ENCODE measurements around the gene ANO8. TPM values are rescaled to one million over a fixed set of nuclear protein-coding genes. Genes with fewer than 3 reads are reported as not detected.

The ANO8 gene
- polyA plus RNA-seq, 1 donor, result 4.4 TPM

- no peak for DNase-seq
- H3K4me1 ChIP-seq (ENCODE audit: control insufficient read depth, insufficient read depth, low read length), result peaks cover 28% of the 10 kb centered on the region
Measured at GRCh38 chr19:17307876-17308377, 26.7 kb downstream of the ANO8 start.

GRCh38 chr19:17306285-17306714 lies 28.4 kb downstream of the ANO8 start:
- no peak for DNase-seq
- H3K4me1 ChIP-seq (ENCODE audit: control insufficient read depth, insufficient read depth, low read length), result peaks cover 30% of the 10 kb centered on the region
- peak overlapping the region; percentile 96 for H3K27ac ChIP-seq (ENCODE audit: low read length)
- H3K4me3 ChIP-seq (ENCODE audit: low read length), result peak overlapping the region; percentile 82
- H3K9me3 ChIP-seq (ENCODE audit: control insufficient read depth, low read depth, low read length), result no peaks in the 10 kb centered on the region
- no CpG with 5 or more reads among the region's 28 CpGs for WGBS (ENCODE audit: insufficient coverage, low lambda C conversion rate)
- H3K27me3 ChIP-seq (ENCODE audit: control insufficient read depth, insufficient read depth, low read length), result no peaks in the 10 kb centered on the region
- H3K36me3 ChIP-seq (ENCODE audit: control insufficient read depth, insufficient read depth, low read length), result peaks cover 2% of the 10 kb centered on the region

More at GRCh38 chr19:17307876-17308377, 26.7 kb downstream of the ANO8 start:
- H3K27me3 ChIP-seq (ENCODE audit: control insufficient read depth, insufficient read depth, low read length), result no peaks in the 10 kb centered on the region
- no peaks in the 10 kb centered on the region for H3K9me3 ChIP-seq (ENCODE audit: control insufficient read depth, low read depth, low read length)
- H3K27ac ChIP-seq (ENCODE audit: low read length), result no peak overlapping the region
- H3K36me3 ChIP-seq (ENCODE audit: control insufficient read depth, insufficient read depth, low read length), result peaks cover 8% of the 10 kb centered on the region
- no peak overlapping the region for H3K4me3 ChIP-seq (ENCODE audit: low read length)
- 50% methylated on average over 4 of the region's 8 CpGs for WGBS (ENCODE audit: insufficient coverage, low lambda C conversion rate)

GRCh38 chr19:17305517-17306284 lies 29.0 kb downstream of the ANO8 start, which contains the start of gene MRPL34:
Gene MRPL34, plus strand, starts transcription at chr19:17305872. Its CDS starts 21 bp downstream, at chr19:17305893.
- H3K27ac ChIP-seq (ENCODE audit: low read length), result peak within 1 kb of the TSS; percentile 96
- WGBS (ENCODE audit: insufficient coverage, low lambda C conversion rate), result no CpG with 5 or more reads among the region's 55 CpGs
- H3K36me3 ChIP-seq (ENCODE audit: control insufficient read depth, insufficient read depth, low read length), result peaks cover 3% of the 10 kb centered on the region
- DNase-seq, result peak; percentile 99 to 100
- peaks cover 29% of the 10 kb centered on the region for H3K4me1 ChIP-seq (ENCODE audit: control insufficient read depth, insufficient read depth, low read length)
- no peaks in the 10 kb centered on the region for H3K27me3 ChIP-seq (ENCODE audit: control insufficient read depth, insufficient read depth, low read length)
- H3K4me3 ChIP-seq (ENCODE audit: low read length), result peak within 1 kb of the TSS; percentile 82
- no peaks in the 10 kb centered on the region for H3K9me3 ChIP-seq (ENCODE audit: control insufficient read depth, low read depth, low read length)

GRCh38 chr19:17305216-17305516 lies 29.5 kb downstream of the ANO8 start:
- no CpG with 5 or more reads among the region's 7 CpGs for WGBS (ENCODE audit: insufficient coverage, low lambda C conversion rate)
- Histone ChIP-seq H3K9me3 (ENCODE audit: control insufficient read depth, low read depth, low read length) (no peaks in the 10 kb centered on the region), H3K27me3 (ENCODE audit: control insufficient read depth, insufficient read depth, low read length) (no peaks in the 10 kb centered on the region), H3K27ac (ENCODE audit: low read length) (peak overlapping the region; percentile 96), H3K36me3 (ENCODE audit: control insufficient read depth, insufficient read depth, low read length) (peaks cover 3% of the 10 kb centered on the region), H3K4me3 (ENCODE audit: low read length) (peak overlapping the region; percentile 82), H3K4me1 (ENCODE audit: control insufficient read depth, insufficient read depth, low read length) (peaks cover 24% of the 10 kb centered on the region)
- DNase-seq, result no peak

GRCh38 chr19:17304386-17305215 lies 30.1 kb downstream of the ANO8 start:
- Histone ChIP-seq H3K9me3 (ENCODE audit: control insufficient read depth, low read depth, low read length) (no peaks in the 10 kb centered on the region), H3K4me1 (ENCODE audit: control insufficient read depth, insufficient read depth, low read length) (peaks cover 22% of the 10 kb centered on the region), H3K27ac (ENCODE audit: low read length) (peak overlapping the region; percentile 96), H3K27me3 (ENCODE audit: control insufficient read depth, insufficient read depth, low read length) (no peaks in the 10 kb centered on the region), H3K36me3 (ENCODE audit: control insufficient read depth, insufficient read depth, low read length) (peaks cover 3% of the 10 kb centered on the region), H3K4me3 (ENCODE audit: low read length) (no peak overlapping the region)
- no CpG with 5 or more reads among the region's 12 CpGs for WGBS (ENCODE audit: insufficient coverage, low lambda C conversion rate)
- DNase-seq, result no peak

GRCh38 chr19:17303940-17304267 lies 30.8 kb downstream of the ANO8 start:
- Histone ChIP-seq H3K27me3 (ENCODE audit: control insufficient read depth, insufficient read depth, low read length) (no peaks in the 10 kb centered on the region), H3K4me3 (ENCODE audit: low read length) (no peak overlapping the region), H3K36me3 (ENCODE audit: control insufficient read depth, insufficient read depth, low read length) (peaks cover 3% of the 10 kb centered on the region), H3K4me1 (ENCODE audit: control insufficient read depth, insufficient read depth, low read length) (peaks cover 22% of the 10 kb centered on the region), H3K27ac (ENCODE audit: low read length) (no peak overlapping the region), H3K9me3 (ENCODE audit: control insufficient read depth, low read depth, low read length) (no peaks in the 10 kb centered on the region)
- DNase-seq, result no peak
- WGBS (ENCODE audit: insufficient coverage, low lambda C conversion rate), result no CpG with 5 or more reads among the region's 12 CpGs

GRCh38 chr19:17303167-17303939 lies 31.3 kb downstream of the ANO8 start, which contains the start of gene ABHD8:
Gene ABHD8, minus strand, starts transcription at chr19:17303425. Its CDS starts 1,809 bp downstream, at chr19:17301616.
- H3K4me1 ChIP-seq (ENCODE audit: control insufficient read depth, insufficient read depth, low read length), result peaks cover 22% of the 10 kb centered on the region
- no peak within 1 kb of the TSS for H3K27ac ChIP-seq (ENCODE audit: low read length)
- peak within 1 kb of the TSS; percentile 72 for H3K4me3 ChIP-seq (ENCODE audit: low read length)
- peaks cover 5% of the 10 kb centered on the region for H3K36me3 ChIP-seq (ENCODE audit: control insufficient read depth, insufficient read depth, low read length)
- H3K9me3 ChIP-seq (ENCODE audit: control insufficient read depth, low read depth, low read length), result no peaks in the 10 kb centered on the region
- WGBS (ENCODE audit: insufficient coverage, low lambda C conversion rate), result no CpG with 5 or more reads among the region's 52 CpGs
- H3K27me3 ChIP-seq (ENCODE audit: control insufficient read depth, insufficient read depth, low read length), result no peaks in the 10 kb centered on the region
- DNase-seq, result peak; percentile 94

- no peak for DNase-seq
- peaks cover 22% of the 10 kb centered on the region for H3K4me1 ChIP-seq (ENCODE audit: control insufficient read depth, insufficient read depth, low read length)
- H3K4me3 ChIP-seq (ENCODE audit: low read length), result peak overlapping the region; percentile 72
- no CpG with 5 or more reads among the region's 29 CpGs for WGBS (ENCODE audit: insufficient coverage, low lambda C conversion rate)
- H3K27ac ChIP-seq (ENCODE audit: low read length), result no peak overlapping the region
- no peaks in the 10 kb centered on the region for H3K27me3 ChIP-seq (ENCODE audit: control insufficient read depth, insufficient read depth, low read length)
- H3K36me3 ChIP-seq (ENCODE audit: control insufficient read depth, insufficient read depth, low read length), result peaks cover 7% of the 10 kb centered on the region
- no peaks in the 10 kb centered on the region for H3K9me3 ChIP-seq (ENCODE audit: control insufficient read depth, low read depth, low read length)
Measured at GRCh38 chr19:17302391-17303166, 32.1 kb downstream of the ANO8 start.

- Histone ChIP-seq H3K27ac (ENCODE audit: low read length) (no peak overlapping the region), H3K9me3 (ENCODE audit: control insufficient read depth, low read depth, low read length) (no peaks in the 10 kb centered on the region), H3K27me3 (ENCODE audit: control insufficient read depth, insufficient read depth, low read length) (no peaks in the 10 kb centered on the region), H3K4me3 (ENCODE audit: low read length) (no peak overlapping the region), H3K36me3 (ENCODE audit: control insufficient read depth, insufficient read depth, low read length) (peaks cover 9% of the 10 kb centered on the region), H3K4me1 (ENCODE audit: control insufficient read depth, insufficient read depth, low read length) (peaks cover 15% of the 10 kb centered on the region)
- WGBS (ENCODE audit: insufficient coverage, low lambda C conversion rate), result no CpG with 5 or more reads among the region's 51 CpGs
- DNase-seq, result no peak
Measured at GRCh38 chr19:17300992-17301619, 33.5 kb downstream of the ANO8 start.
